GM19238 (cell line): Measurements from ENCODE around the gene SELPLG.

Source experiments
- DNase-seq: peaks from one replicate; pipeline ENCODE4 v3.0.0; 2011; ENCODE audit warnings: low spot score; ENCODE audit not compliant: insufficient read length

The SELPLG gene

GRCh38 chr12:108605690-108606406 is 27.8 kb downstream of the SELPLG start:
- DNase-seq, result no peak

GRCh38 chr12:108605000-108605689 is 28.5 kb downstream of the SELPLG start:
- DNase-seq, result no peak

GRCh38 chr12:108604208-108604941 is 29.3 kb downstream of the SELPLG start:
- DNase-seq, result no peak

- DNase-seq, result no peak
Observed at GRCh38 chr12:108603743-108604142, 30.0 kb downstream of the SELPLG start.

- no peak for DNase-seq
Observed at GRCh38 chr12:108602976-108603704, 30.6 kb downstream of the SELPLG start.

GRCh38 chr12:108602209-108602705 is 31.4 kb downstream of the SELPLG start:
- DNase-seq, result no peak

GRCh38 chr12:108600702-108601007 is 33.0 kb downstream of the SELPLG start:
- DNase-seq, result no peak

GRCh38 chr12:108599948-108600701 is 33.6 kb downstream of the SELPLG start:
- DNase-seq, result no peak

GRCh38 chr12:108599541-108599940 is 34.2 kb downstream of the SELPLG start:
- no peak for DNase-seq

GRCh38 chr12:108598553-108599250 is 35.0 kb downstream of the SELPLG start:
- DNase-seq, result no peak

GRCh38 chr12:108597559-108598471 is 35.9 kb downstream of the SELPLG start, which contains the start of gene TMEM119:
TMEM119 (minus strand) TSS chr12:108598084; CDS start chr12:108592383, 5,701 bp downstream.
- DNase-seq, result no peak

- no peak for DNase-seq
Observed at GRCh38 chr12:108596854-108597558, 36.7 kb downstream of the SELPLG start.

GRCh38 chr12:108595711-108596647 is 37.7 kb downstream of the SELPLG start:
- no peak for DNase-seq

- no peak for DNase-seq
Observed at GRCh38 chr12:108594960-108595710, 38.6 kb downstream of the SELPLG start.

- DNase-seq, result no peak
Observed at GRCh38 chr12:108594323-108594903, 39.3 kb downstream of the SELPLG start.
